SU-DHL-6 (cell line): ENCODE measurements around the gene PHACTR3.

Experiments
- EZH2phosphoT487 ChIP-seq: fragments of 200-600 bp; sonication (generic), shearing (Covaris generic); conservative IDR thresholded peaks from 2 replicates; pipeline ENCODE4 v1.6.1; 2018; ENCODE audit warnings: mild to moderate bottlenecking, antibody characterized with exemption, low read length, moderate library complexity, mixed read lengths
- TF ChIP-seq, protein P1 (sequence below): fragments of 200-600 bp; sonication (generic); IDR thresholded peaks from one replicate; pipeline ENCODE4 v1.5.1; 2017; ENCODE audit warnings: antibody characterized with exemption, mild to moderate bottlenecking, low read length, moderate library complexity; ENCODE audit not compliant: insufficient read depth, poor library complexity, severe bottlenecking

DNA sequence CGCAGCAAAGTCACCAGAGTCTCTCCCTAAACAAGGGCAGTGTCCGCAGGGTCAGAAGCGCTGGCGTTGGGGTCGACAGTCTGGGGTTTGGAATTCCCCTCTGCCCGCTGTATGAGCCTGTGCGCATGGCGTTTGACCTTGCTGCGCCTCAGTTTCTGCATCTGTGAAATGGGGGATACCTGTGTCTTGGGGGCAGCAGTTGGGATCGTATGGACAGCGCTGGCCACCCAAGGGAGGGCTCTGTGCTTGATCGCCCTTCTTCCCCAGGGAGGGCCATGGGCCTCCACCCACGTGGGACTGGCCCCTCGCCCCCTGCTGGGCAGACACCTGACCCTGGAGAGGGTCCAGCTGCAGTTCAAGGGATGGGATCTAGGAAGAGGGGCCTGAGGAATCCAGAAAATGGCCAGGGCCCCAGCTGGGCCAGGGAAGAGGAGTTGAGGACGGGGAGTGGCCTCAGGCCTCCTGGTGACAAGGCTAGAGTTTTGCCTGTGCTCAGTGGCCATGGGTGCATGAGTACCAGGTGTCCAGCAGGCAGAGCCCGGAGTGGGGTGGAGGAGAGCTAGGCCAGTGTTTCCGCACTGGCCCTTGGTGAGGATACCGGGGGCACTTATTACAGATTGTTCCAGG lies 26.4 kb upstream of the PHACTR3 start:
- TF ChIP-seq, protein P1, sequence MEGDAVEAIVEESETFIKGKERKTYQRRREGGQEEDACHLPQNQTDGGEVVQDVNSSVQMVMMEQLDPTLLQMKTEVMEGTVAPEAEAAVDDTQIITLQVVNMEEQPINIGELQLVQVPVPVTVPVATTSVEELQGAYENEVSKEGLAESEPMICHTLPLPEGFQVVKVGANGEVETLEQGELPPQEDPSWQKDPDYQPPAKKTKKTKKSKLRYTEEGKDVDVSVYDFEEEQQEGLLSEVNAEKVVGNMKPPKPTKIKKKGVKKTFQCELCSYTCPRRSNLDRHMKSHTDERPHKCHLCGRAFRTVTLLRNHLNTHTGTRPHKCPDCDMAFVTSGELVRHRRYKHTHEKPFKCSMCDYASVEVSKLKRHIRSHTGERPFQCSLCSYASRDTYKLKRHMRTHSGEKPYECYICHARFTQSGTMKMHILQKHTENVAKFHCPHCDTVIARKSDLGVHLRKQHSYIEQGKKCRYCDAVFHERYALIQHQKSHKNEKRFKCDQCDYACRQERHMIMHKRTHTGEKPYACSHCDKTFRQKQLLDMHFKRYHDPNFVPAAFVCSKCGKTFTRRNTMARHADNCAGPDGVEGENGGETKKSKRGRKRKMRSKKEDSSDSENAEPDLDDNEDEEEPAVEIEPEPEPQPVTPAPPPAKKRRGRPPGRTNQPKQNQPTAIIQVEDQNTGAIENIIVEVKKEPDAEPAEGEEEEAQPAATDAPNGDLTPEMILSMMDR, result no peak
- no peak for TF ChIP-seq EZH2phosphoT487
